SU-DHL-6 (cell line): ENCODE data around the gene EGFL8.

Experiments used
- H2AFZ ChIP-seq: fragments of 200-600 bp; sonication (generic); 2 replicates; pipeline ENCODE4 v1.6.1; 2014; ENCODE audit warnings: low read depth, mild to moderate bottlenecking, moderate library complexity, mixed read lengths, antibody characterized with exemption, low read length; ENCODE audit not compliant: severe bottlenecking
- H3F3A ChIP-seq: fragments of 200-600 bp; shearing (Covaris generic); 2 replicates; pipeline ENCODE4 v1.6.0; 2016; ENCODE audit warnings: antibody characterized with exemption, mild to moderate bottlenecking; ENCODE audit not compliant: insufficient read depth
- H3K27ac ChIP-seq: fragments of 200-600 bp; sonication (generic); 2 replicates; pipeline ENCODE4 v1.5.1; 2016; ENCODE audit warnings: low read depth, mild to moderate bottlenecking, low read length, moderate library complexity, mixed read lengths
- H3K27me3 ChIP-seq: fragments of 200-600 bp; sonication (generic), shearing (Covaris generic); 2 replicates; pipeline ENCODE4 v1.6.0; 2014; ENCODE audit warnings: mild to moderate bottlenecking, low read length
- H3K36me3 ChIP-seq: fragments of 200-600 bp; sonication (generic); 2 replicates; pipeline ENCODE4 v1.6.1; 2014; ENCODE audit warnings: mild to moderate bottlenecking, low read length, mixed read lengths
- H3K4me2 ChIP-seq: fragments of 300-600, 200-600 bp; shearing (Covaris generic), sonication (generic); 2 replicates; pipeline ENCODE4 v1.6.0; 2014; ENCODE audit warnings: low read length, low read depth, mild to moderate bottlenecking; ENCODE audit not compliant: poor library complexity, severe bottlenecking
- H3K4me3 ChIP-seq: fragments of 200-600 bp; sonication (generic); 2 replicates; pipeline ENCODE4 v1.5.1; 2014; ENCODE audit warnings: antibody characterized with exemption, low read length, mild to moderate bottlenecking, mixed read lengths; ENCODE audit not compliant: insufficient read depth, poor library complexity, severe bottlenecking
- H3K79me2 ChIP-seq: fragments of 200-600 bp; sonication (generic); 2 replicates; pipeline ENCODE4 v1.6.1; 2014; ENCODE audit warnings: mild to moderate bottlenecking, low read length, moderate library complexity; ENCODE audit not compliant: insufficient read depth
- H3K9ac ChIP-seq: fragments of 200-600 bp; sonication (generic); 2 replicates; pipeline ENCODE4 v1.7.0; 2014; ENCODE audit warnings: mild to moderate bottlenecking, low read length
- H3K9me2 ChIP-seq: fragments of 200-600 bp; sonication (generic); replicated peaks from 2 replicates; pipeline ENCODE4 v1.6.1; 2014; ENCODE audit warnings: low read length; ENCODE audit not compliant: insufficient read depth
- H3K9me3 ChIP-seq: fragments of 200-600 bp; sonication (generic); 2 replicates; pipeline ENCODE4 v1.6.1; 2014; ENCODE audit warnings: low read length, mixed read lengths; ENCODE audit not compliant: insufficient read depth
- H4K20me1 ChIP-seq: fragments of 200-600 bp; sonication (generic); 2 replicates; pipeline ENCODE4 v1.6.1; 2014; ENCODE audit warnings: low read depth, mild to moderate bottlenecking, antibody characterized with exemption, low read length, moderate library complexity, mixed read lengths
- EZH2phosphoT487 ChIP-seq: fragments of 200-600 bp; sonication (generic), shearing (Covaris generic); conservative IDR thresholded peaks from 2 replicates; pipeline ENCODE4 v1.6.1; 2018; ENCODE audit warnings: mild to moderate bottlenecking, antibody characterized with exemption, low read length, moderate library complexity, mixed read lengths
- TF ChIP-seq, protein P1 (sequence below): fragments of 200-600 bp; sonication (generic); IDR thresholded peaks from one replicate; pipeline ENCODE4 v1.5.1; 2017; ENCODE audit warnings: antibody characterized with exemption, mild to moderate bottlenecking, low read length, moderate library complexity; ENCODE audit not compliant: insufficient read depth, poor library complexity, severe bottlenecking

EGFL8 gene

GRCh38 chr6:32167154-32167760, 2.9 kb downstream of the EGFL8 start:
- Histone ChIP-seq H3K27ac (no peak overlapping the region), H3F3A (no peaks in the 10 kb centered on the region), H3K79me2 (no peaks in the 10 kb centered on the region), H4K20me1 (no peaks in the 10 kb centered on the region), H3K9me3 (no peaks in the 10 kb centered on the region), H3K4me2 (no peak overlapping the region), H3K4me3 (no peak overlapping the region), H3K36me3 (no peaks in the 10 kb centered on the region), H2AFZ (no peak overlapping the region), H3K9ac (no peak overlapping the region), H3K9me2 (no peaks in the 10 kb centered on the region), H3K27me3 (no peaks in the 10 kb centered on the region)
- no peak for TF ChIP-seq EZH2phosphoT487
- TF ChIP-seq, protein P1, sequence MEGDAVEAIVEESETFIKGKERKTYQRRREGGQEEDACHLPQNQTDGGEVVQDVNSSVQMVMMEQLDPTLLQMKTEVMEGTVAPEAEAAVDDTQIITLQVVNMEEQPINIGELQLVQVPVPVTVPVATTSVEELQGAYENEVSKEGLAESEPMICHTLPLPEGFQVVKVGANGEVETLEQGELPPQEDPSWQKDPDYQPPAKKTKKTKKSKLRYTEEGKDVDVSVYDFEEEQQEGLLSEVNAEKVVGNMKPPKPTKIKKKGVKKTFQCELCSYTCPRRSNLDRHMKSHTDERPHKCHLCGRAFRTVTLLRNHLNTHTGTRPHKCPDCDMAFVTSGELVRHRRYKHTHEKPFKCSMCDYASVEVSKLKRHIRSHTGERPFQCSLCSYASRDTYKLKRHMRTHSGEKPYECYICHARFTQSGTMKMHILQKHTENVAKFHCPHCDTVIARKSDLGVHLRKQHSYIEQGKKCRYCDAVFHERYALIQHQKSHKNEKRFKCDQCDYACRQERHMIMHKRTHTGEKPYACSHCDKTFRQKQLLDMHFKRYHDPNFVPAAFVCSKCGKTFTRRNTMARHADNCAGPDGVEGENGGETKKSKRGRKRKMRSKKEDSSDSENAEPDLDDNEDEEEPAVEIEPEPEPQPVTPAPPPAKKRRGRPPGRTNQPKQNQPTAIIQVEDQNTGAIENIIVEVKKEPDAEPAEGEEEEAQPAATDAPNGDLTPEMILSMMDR, result no peak

GRCh38 chr6:32167761-32168262, 3.4 kb downstream of the EGFL8 start:
- Histone ChIP-seq H3K9me3 (no peaks in the 10 kb centered on the region), H3F3A (no peaks in the 10 kb centered on the region), H3K9me2 (no peaks in the 10 kb centered on the region), H4K20me1 (no peaks in the 10 kb centered on the region), H3K4me3 (no peak overlapping the region), H3K27ac (0 out of 2 replicates have a peak overlapping the region, but pooled peaks have one; percentile 2), H2AFZ (no peak overlapping the region), H3K36me3 (no peaks in the 10 kb centered on the region), H3K4me2 (no peak overlapping the region), H3K27me3 (no peaks in the 10 kb centered on the region), H3K9ac (no peak overlapping the region), H3K79me2 (no peaks in the 10 kb centered on the region)
- no peak for TF ChIP-seq EZH2phosphoT487
- TF ChIP-seq, protein P1, result no peak

DNA sequence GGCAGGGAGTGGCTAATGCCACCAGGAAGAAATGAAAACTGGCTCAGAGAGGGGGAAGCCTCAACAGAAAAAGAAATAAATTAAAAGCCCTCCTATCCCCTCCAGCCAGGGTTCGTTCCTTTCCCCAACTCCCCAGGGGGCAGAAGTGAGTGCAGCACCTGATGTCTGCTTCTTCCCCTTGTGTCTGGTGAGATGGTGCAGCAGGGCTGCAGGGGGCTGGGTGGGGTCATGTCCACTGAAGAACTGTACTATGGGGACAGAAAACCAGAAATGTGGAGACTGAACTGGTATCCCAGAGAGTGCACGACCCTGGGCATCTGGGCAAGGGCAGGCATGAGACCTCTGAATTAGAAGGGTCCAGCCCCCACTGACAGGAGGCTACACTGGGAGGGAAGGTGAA, 4.0 kb downstream of the EGFL8 start:
- Histone ChIP-seq H3K27ac (0 out of 2 replicates have a peak overlapping the region, but pooled peaks have one; percentile 2), H3K4me3 (no peak overlapping the region), H3K9me2 (no peaks in the 10 kb centered on the region), H3F3A (no peaks in the 10 kb centered on the region), H3K9ac (no peak overlapping the region), H3K27me3 (no peaks in the 10 kb centered on the region), H3K9me3 (no peaks in the 10 kb centered on the region), H2AFZ (no peak overlapping the region), H4K20me1 (no peaks in the 10 kb centered on the region), H3K4me2 (no peak overlapping the region), H3K79me2 (no peaks in the 10 kb centered on the region; the same call in 1 of the 2 replicates), H3K36me3 (no peaks in the 10 kb centered on the region)
- TF ChIP-seq EZH2phosphoT487, result no peak
- TF ChIP-seq, protein P1, result no peak
